ENCODE results near the gene SPINK8. TPM values are rescaled to one million over a fixed set of nuclear protein-coding genes. Genes with fewer than 3 reads are reported as not detected.

Gene SPINK8
- total RNA-seq, 2 donors from 2014 or later, result not detected

- H3K36me3 ChIP-seq (ENCODE audit: control insufficient read depth, insufficient read depth, low read length), result peaks cover 47% of the 10 kb centered on the region
- H3K4me1 ChIP-seq (ENCODE audit: control insufficient read depth, insufficient read depth, low read length), result no peaks in the 10 kb centered on the region
- H3K36me3 Mint-ChIP-seq (ENCODE audit: low read depth), result peaks cover 60% of the 10 kb centered on the region
- peaks cover 16% of the 10 kb centered on the region for H3K4me1 Mint-ChIP-seq
- H3K4me3 ChIP-seq (ENCODE audit: low read length), result no peak overlapping the region
- H3K9me3 Mint-ChIP-seq, result no peaks in the 10 kb centered on the region
- DNase-seq, result no peak
- whole genome bisulfite sequencing, 2 experiments (ENCODE audit: insufficient coverage in 1 of 2, insufficient read length in 1 of 2), result 90 to 98% methylated on average over 4 to 5 of the region's 5 CpGs
- H3K4me3 Mint-ChIP-seq, result no peak overlapping the region
- TF ChIP-seq CTCF (conservative IDR thresholded peaks at IDR 0.05), result no peak
- H3K9me3 ChIP-seq (ENCODE audit: control insufficient read depth, low read length), result no peaks in the 10 kb centered on the region
- H3K27ac Mint-ChIP-seq, result no peak overlapping the region
- H3K27me3 Mint-ChIP-seq (ENCODE audit: insufficient read depth), result no peaks in the 10 kb centered on the region
- H3K9ac ChIP-seq (ENCODE audit: extremely low read depth, low read length, poor library complexity, severe bottlenecking), result no peak overlapping the region
- no peak overlapping the region for H3K27ac ChIP-seq (ENCODE audit: low read depth, low read length)
- H3K27me3 ChIP-seq (ENCODE audit: control insufficient read depth, insufficient read depth, low read length, poor library complexity, severe bottlenecking), result no peaks in the 10 kb centered on the region
Measured at GRCh38 chr3:48297111-48297810, 36.2 kb downstream of the SPINK8 start.

GRCh38 chr3:48296699-48297098 lies 36.8 kb downstream of the SPINK8 start:
- Histone ChIP-seq H3K9ac (ENCODE audit: extremely low read depth, low read length, poor library complexity, severe bottlenecking) (no peak overlapping the region), H3K4me3 (ENCODE audit: low read length) (no peak overlapping the region), H3K9me3 (ENCODE audit: control insufficient read depth, low read length) (no peaks in the 10 kb centered on the region), H3K36me3 (ENCODE audit: control insufficient read depth, insufficient read depth, low read length) (peaks cover 51% of the 10 kb centered on the region), H3K27me3 (ENCODE audit: control insufficient read depth, insufficient read depth, low read length, poor library complexity, severe bottlenecking) (no peaks in the 10 kb centered on the region), H3K27ac (ENCODE audit: low read depth, low read length) (no peak overlapping the region), H3K4me1 (ENCODE audit: control insufficient read depth, insufficient read depth, low read length) (no peaks in the 10 kb centered on the region)
- 96 to 100% methylated on average over 2 to 3 of the region's 4 CpGs for WGBS, 2 experiments (ENCODE audit: insufficient coverage in 1 of 2, insufficient read length in 1 of 2)
- DNase-seq, result no peak
- H3K9me3 Mint-ChIP-seq, result no peaks in the 10 kb centered on the region
- H3K4me1 Mint-ChIP-seq, result peaks cover 13% of the 10 kb centered on the region
- H3K27ac Mint-ChIP-seq, result no peak overlapping the region
- H3K4me3 Mint-ChIP-seq, result no peak overlapping the region
- no peak for TF ChIP-seq CTCF (conservative IDR thresholded peaks at IDR 0.05)
- H3K36me3 Mint-ChIP-seq (ENCODE audit: low read depth), result peaks cover 63% of the 10 kb centered on the region
- H3K27me3 Mint-ChIP-seq (ENCODE audit: insufficient read depth), result no peaks in the 10 kb centered on the region

GRCh38 chr3:48294611-48295263 lies 38.7 kb downstream of the SPINK8 start:
- Histone ChIP-seq H3K9me3 (ENCODE audit: control insufficient read depth, low read length) (peaks cover 5% of the 10 kb centered on the region), H3K9ac (ENCODE audit: extremely low read depth, low read length, poor library complexity, severe bottlenecking) (no peak overlapping the region), H3K27ac (ENCODE audit: low read depth, low read length) (no peak overlapping the region), H3K4me3 (ENCODE audit: low read length) (no peak overlapping the region), H3K36me3 (ENCODE audit: control insufficient read depth, insufficient read depth, low read length) (peaks cover 52% of the 10 kb centered on the region), H3K27me3 (ENCODE audit: control insufficient read depth, insufficient read depth, low read length, poor library complexity, severe bottlenecking) (no peaks in the 10 kb centered on the region), H3K4me1 (ENCODE audit: control insufficient read depth, insufficient read depth, low read length) (no peaks in the 10 kb centered on the region)
- Mint-ChIP-seq H3K4me3 (no peak overlapping the region), H3K9me3 (peaks cover 2% of the 10 kb centered on the region), H3K27me3 (ENCODE audit: insufficient read depth) (no peaks in the 10 kb centered on the region), H3K4me1 (peaks cover 6% of the 10 kb centered on the region), H3K36me3 (ENCODE audit: low read depth) (peaks cover 65% of the 10 kb centered on the region), H3K27ac (no peak overlapping the region)
- no peak for TF ChIP-seq CTCF (conservative IDR thresholded peaks at IDR 0.05)
- DNase-seq, result no peak
- WGBS, 2 experiments (ENCODE audit: insufficient coverage in 1 of 2, insufficient read length in 1 of 2), result 93 to 97% methylated on average over 11 to 12 of the region's 12 CpGs

All from endodermal cell (in vitro differentiated cells).